Kidney epithelial cell (primary cell): ENCODE results near the gene GRK3. TPM values are rescaled to one million over a fixed set of nuclear protein-coding genes. Genes with fewer than 3 reads are reported as not detected.
A peak's percentile ranks its signal among the peaks of the same experiment; 100 is the strongest.
"Not testable (repeated sequence)": the region's sequence is repeated elsewhere in the genome, so short reads cannot be mapped to it uniquely, and the experiment has no call there.

Experiments used
- DNase-seq: peaks from one replicate; pipeline ENCODE4 v3.0.0-alpha.2; 2010; ENCODE audit warnings: low read depth
- H3K27me3 ChIP-seq: 2 replicates; pipeline ENCODE4 v1.6.0; 2011; ENCODE audit warnings: low read length; ENCODE audit not compliant: control insufficient read depth, insufficient read depth
- H3K36me3 ChIP-seq: 2 replicates; pipeline ENCODE4 v1.5.1; 2011; ENCODE audit warnings: low read length; ENCODE audit not compliant: control insufficient read depth, insufficient read depth
- H3K4me3 ChIP-seq: 2 replicates; pipeline ENCODE4 v1.5.1; 2011; ENCODE audit warnings: low read depth, mild to moderate bottlenecking, control low read depth, low read length
- CTCF ChIP-seq: IDR thresholded peaks from 2 replicates; pipeline ENCODE4 v1.5.1; 2011; ENCODE audit warnings: mild to moderate bottlenecking, moderate library complexity, low read length, control low read depth, inconsistent platforms; ENCODE audit not compliant: insufficient read depth, poor library complexity, severe bottlenecking
- total RNA-seq: library from RNA; depleted of rRNA; stranded (reverse); fragments of >200 nt; gene quantifications from 2 replicates; pipeline ENCODE4 v1.2.3, GENCODE V29; 2015

The GRK3 gene
- total RNA-seq, 1 donor from 2014 or later = 5.8 TPM

GRCh38 chr22:25551396-25551795 lies 13.1 kb upstream of the GRK3 start:
- Histone ChIP-seq H3K36me3 (no peaks in the 10 kb centered on the region), H3K27me3 (peaks cover 3% of the 10 kb centered on the region), H3K4me3 (no peak overlapping the region)
- no peak for DNase-seq
- TF ChIP-seq CTCF = no peak

DNA sequence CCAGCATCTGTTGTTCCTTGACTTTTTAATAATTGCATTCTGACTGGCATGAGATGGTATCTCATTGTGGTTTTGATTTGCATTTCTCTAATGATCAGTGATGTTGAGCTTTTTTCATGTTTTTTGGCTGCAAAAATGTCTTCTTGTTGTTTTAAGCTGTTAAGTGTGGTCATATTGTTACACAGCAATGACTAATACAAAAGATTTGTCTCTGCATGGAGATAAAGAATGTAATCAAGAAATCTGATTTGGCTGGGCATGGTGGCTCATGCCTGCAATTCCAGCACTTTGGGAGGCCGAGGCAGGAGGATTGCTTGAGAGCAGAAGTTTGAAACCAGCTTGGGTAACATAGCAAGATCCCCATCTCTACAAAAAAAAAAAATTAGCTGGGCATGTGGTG lies 12.1 kb upstream of the GRK3 start:
- not testable (repeated sequence) for H3K4me3 ChIP-seq, H3K36me3 ChIP-seq, H3K27me3 ChIP-seq
- peak; percentile 14 for DNase-seq

DNA sequence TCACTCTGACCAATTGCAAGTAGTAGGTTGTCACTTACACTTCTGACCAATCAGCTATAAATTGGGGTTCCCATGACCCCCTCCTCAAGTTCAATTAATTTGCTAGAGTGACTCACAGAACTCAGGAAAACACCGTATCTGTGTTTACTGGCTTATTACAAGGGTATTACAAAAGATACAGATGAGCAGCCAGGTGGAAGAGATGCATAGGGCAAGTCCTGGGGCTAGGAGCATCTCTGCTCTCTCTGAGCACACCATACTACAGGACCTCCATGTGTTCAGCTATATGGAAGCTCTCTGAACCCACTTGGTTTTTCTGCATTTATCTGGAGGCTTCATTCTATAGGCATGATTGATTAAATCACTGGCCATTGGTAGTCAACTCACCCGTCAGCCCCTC lies 11.3 kb upstream of the GRK3 start:
- H3K4me3 ChIP-seq = no peak overlapping the region
- DNase-seq = no peak
- no peaks in the 10 kb centered on the region for H3K36me3 ChIP-seq
- no peak for TF ChIP-seq CTCF
- H3K27me3 ChIP-seq = peaks cover 3% of the 10 kb centered on the region

DNA sequence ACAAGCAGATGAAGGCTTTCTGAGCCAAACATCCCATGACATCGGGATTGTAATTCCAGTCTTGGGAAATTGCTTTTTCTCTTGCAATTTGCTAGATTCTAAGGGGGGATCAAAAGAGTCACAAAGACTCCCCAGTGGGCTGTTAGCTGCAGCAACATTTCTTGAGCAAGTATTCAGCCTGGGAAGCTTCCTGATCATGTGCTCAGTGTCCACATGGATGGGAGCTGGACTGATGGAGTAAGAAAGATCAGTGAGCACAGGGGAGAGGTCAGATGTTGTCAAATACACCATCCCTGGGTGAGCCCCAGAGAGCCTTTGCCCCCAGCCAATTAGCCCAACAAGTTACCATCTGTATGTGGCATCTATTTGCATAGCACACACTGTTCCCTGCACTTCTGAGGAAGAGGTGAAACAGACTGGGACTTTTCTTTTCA lies 10.2 kb upstream of the GRK3 start:
- Histone ChIP-seq H3K4me3 (no peak overlapping the region), H3K36me3 (no peaks in the 10 kb centered on the region), H3K27me3 (peaks cover 5% of the 10 kb centered on the region)
- no peak for TF ChIP-seq CTCF
- no peak for DNase-seq

DNA sequence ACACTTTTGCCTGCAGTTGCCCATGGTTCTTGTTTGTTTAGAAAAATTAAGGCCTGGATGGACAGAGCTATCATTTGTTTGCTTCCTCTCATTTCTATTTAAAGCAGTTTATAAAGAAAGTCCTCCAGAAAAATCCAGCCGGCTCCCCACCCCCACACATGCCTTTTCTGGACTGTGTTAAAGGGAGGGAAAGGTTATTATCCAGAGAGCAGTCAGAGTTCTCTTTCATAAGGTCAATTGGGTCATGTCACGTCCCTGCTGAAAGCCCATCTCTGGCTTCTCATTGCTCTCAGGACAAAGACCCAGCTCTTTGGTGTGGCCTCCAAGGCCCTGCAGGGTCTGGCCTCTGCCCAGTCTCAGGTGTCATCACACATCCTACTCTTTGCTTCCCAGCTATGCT lies 9.8 kb upstream of the GRK3 start:
- TF ChIP-seq CTCF = no peak
- H3K4me3 ChIP-seq = no peak overlapping the region
- no peaks in the 10 kb centered on the region for H3K36me3 ChIP-seq
- DNase-seq = no peak
- H3K27me3 ChIP-seq = peaks cover 5% of the 10 kb centered on the region

DNA sequence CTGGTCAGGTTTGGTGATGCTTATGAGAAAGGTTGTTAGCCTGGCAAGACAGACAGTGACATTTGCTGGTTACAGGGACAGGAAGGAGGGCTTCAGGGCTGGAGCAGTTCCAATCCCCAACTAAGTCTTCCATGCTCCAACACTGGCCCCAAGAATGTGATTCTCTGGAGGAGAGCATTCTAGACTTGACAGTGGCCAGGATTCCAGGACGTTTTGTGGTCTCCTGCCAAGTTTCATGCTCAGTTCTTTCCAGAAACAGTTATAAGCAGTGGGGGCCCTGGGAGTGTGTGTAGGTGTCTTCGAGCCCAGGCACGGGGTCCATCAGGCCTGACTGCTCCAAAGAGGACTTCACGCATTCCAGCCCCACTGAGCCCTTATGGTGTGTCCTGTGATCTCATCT lies 8.9 kb upstream of the GRK3 start:
- H3K4me3 ChIP-seq = no peak overlapping the region
- no peak for TF ChIP-seq CTCF
- H3K27me3 ChIP-seq = peaks cover 5% of the 10 kb centered on the region
- H3K36me3 ChIP-seq = no peaks in the 10 kb centered on the region
- DNase-seq = no peak
